Measurements from ENCODE around the gene BTBD7.

- TF ChIP-seq EZH2 (IDR thresholded peaks at IDR 0.05), result no peak
- TF ChIP-seq POLR2AphosphoS5 (IDR thresholded peaks at IDR 0.05; ENCODE audit: borderline replicate concordance, low read depth, low read length), result no peak
- TF ChIP-seq FOXP2 (optimal IDR thresholded peaks at IDR 0.05; ENCODE audit: control extremely low read depth, extremely low read length, insufficient read depth), result no peak
These were observed 24.0 kb downstream of the BTBD7 start for GRCh38 chr14:93308686-93309345.

All from SK-N-MC (cell line).